Fibroblast of skin of right biceps (primary cell): ENCODE results near the gene GDF7.

Experiments
- DNase-seq: peaks from one replicate; pipeline ENCODE4 v3.0.0-alpha.2; 2013

GDF7 gene

DNA sequence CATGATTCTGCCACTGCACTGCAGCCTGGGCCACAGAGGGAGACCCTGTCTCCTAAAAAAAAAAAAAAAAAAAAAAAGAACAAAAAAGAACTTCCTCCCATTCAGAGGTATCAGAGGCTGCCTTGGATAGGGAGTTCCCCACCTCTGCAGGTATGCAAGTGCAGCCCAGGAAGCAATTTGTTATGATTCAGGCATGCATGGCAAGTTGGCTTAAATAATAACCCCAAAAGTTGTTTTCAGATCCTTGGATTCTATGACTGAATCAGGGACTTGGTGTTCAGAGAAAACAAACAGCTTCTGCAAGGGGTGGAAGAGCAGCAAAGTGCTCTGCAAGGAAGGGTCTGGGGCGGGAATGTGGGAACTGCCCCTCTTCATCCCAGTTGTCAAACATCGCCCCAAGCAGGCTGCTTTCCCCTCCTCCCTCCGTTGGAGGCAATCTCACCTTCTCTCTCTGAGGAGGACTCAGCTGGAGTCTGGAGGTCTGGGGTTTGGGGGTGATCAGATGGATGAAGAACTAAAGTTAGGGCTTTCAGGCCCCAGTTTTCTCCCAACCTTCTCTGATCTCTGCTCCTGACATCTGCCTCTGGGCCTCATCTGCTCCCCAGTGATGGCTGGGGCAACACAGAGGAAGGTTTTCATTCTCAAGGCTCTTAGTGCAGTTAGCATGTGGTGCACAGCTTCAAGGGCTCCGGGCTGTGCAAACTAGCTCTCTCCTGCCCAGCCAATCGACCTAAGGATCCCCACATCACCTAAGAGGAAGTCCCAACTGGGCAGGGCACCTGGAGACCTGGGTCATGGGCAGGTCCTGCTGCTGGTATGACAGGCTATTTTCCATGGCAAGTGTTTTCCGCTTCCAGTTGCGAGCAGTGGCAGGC, 3.5 kb upstream of the GDF7 start:
- no peak for DNase-seq

- no peak for DNase-seq
These were observed 2.9 kb upstream of the GDF7 start for GRCh38 chr2:20664071-20664390.

DNA sequence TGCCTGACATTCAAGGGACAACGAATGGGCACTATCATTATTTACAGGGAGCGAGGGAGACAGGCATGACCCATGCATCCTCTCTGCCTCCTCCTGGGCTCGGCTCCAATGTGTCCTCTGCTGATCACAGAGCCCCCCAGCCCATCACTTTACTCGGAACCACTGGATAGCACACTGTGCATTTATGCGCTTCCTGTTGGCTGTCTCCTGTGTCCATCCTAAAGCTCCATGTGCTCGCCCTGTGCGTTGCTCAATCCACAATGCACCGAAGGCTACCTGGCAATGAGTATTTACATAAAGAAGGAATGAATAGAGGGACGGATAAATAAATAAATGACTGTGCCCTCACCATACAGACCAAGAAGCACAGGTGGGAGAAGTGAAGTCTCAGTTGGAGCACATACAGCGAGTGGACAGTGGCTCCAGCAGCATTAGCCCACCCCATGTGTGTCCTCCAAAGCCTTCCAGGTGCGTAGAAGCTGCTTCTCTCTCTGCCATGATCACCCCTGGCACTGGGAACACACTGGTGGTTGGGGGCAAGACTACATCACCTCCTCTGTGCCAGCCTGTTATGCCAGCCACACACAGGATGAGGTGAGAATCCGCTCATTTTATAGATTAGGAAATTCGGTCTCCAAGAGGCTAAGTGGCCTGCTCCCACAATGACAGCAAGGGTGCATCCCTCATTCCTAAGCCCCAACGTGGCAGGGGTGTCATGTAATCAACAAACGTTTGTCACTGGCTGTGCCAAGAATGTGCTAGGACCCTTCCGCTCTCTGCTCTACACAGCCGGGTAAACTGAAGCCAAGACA, 2.3 kb upstream of the GDF7 start:
- DNase-seq, result no peak

- no peak for DNase-seq
These were observed 1.5 kb upstream of the GDF7 start for GRCh38 chr2:20665243-20666004.

DNA sequence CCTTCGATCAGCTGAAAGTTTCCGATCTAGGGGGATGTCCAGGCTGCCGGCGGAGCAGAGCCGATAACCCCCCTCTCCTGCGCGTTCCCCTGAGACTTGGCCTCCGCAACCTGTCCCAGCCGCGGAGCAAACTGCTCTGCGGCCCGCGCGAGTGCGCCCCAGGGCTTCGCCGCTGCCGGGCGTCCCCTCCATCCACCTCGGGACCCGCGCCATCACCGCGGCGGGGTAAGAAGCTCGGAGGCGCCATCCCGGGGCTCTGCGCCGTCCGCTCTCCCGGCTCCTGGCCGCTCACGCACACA, 990 bp upstream of the GDF7 start:
- DNase-seq, result no peak

DNA sequence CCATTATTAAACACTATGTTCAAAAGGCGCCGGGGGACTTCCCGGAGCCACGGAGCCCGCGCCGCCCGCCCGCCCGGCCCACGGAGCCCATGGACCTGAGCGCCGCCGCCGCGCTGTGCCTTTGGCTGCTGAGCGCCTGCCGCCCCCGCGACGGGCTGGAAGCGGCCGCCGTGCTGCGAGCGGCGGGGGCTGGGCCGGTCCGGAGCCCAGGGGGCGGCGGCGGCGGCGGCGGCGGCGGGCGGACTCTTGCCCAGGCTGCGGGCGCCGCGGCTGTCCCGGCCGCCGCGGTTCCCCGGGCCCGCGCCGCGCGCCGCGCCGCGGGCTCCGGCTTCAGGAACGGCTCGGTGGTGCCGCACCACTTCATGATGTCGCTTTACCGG, 197 bp downstream of the GDF7 start:
- DNase-seq, result no peak

DNA sequence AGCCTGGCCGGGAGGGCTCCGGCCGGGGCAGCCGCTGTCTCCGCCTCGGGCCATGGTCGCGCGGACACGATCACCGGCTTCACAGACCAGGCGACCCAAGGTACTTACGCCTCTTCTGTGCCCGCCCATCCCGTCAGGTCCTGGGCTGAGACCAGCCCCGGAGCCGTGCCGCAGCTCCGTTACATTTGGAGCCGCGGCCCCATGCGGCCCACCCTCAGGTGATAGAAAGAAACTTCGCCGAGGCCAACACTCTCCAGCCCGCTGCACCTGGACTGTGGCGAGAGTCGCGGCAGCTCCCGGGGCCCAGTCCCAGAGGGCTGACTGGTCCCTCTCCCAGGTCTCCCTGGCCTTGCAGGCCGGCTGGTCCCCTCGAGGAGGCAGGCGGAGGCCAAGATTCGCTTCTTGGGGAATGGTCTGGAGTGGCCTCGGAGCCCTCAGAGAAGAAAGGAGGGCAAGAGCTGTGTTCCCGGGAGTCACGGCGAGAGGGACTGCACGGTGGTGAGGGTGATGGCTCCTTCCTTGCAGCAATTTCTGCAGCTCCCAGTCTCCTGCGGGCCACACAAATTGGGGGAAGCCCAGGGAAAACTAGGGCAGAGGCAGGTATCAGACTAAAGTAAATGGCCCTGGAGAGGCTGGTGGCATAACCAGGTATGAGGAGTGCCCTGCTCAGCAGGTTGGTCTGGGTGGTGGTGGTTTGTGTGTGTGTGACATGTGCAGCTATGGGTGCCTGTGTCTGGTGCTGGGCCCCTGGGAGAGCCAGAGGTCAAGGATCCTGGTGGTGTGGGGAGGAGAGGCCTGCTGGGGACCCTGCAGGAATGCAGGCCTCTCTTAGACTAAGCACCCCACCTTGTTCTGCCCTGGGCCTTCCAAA, 822 bp downstream of the GDF7 start:
- DNase-seq, result no peak

DNA sequence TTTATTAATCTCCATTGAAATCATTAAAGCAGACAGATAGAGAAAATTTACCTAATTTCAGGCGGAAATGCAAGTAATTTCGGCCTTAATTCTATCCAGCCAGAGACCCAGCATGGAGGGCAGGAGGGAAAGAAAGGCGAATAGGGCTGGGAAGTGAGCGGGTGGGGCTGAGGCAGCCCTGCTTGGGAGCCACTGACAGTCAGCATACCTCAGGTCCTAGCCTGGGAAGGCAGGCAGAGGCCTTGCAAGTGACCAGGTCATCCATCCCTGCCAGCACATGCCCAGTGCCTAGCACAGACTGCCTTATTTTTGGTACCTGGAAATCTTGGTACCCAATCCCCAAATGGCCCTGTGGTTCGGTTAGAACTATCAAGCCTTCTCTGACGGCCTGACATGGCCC, 1.5 kb downstream of the GDF7 start:
- DNase-seq, result no peak

GRCh38 chr2:20668871-20669475, 2.0 kb downstream of the GDF7 start:
- no peak for DNase-seq

GRCh38 chr2:20669562-20670314, 2.8 kb downstream of the GDF7 start:
- DNase-seq, result no peak

- DNase-seq, result no peak
These were observed 3.5 kb downstream of the GDF7 start for GRCh38 chr2:20670315-20671035.

DNA sequence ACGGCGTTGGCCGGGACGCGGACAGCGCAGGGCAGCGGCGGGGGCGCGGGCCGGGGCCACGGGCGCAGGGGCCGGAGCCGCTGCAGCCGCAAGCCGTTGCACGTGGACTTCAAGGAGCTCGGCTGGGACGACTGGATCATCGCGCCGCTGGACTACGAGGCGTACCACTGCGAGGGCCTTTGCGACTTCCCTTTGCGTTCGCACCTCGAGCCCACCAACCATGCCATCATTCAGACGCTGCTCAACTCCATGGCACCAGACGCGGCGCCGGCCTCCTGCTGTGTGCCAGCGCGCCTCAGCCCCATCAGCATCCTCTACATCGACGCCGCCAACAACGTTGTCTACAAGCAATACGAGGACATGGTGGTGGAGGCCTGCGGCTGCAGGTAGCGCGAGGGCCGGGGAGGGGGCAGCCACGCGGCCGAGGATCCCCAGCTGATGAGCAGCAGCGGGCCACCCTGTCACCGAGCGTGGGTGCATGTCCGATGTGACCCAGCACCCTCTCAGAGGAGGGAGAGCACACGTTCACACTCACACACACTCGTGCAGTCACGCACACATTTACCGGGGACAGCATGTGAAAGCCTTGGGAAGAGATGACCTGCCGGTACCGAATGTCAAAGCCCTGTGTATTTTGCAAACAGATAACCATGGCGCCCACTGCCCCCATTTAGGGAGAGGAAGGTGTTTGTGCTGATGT, 4.2 kb downstream of the GDF7 start:
- DNase-seq, result no peak

- DNase-seq, result no peak
These were observed 4.8 kb downstream of the GDF7 start for GRCh38 chr2:20671736-20672080.

- DNase-seq, result no peak
These were observed 5.4 kb downstream of the GDF7 start for GRCh38 chr2:20672201-20672951.

GRCh38 chr2:20673686-20674308, 6.9 kb downstream of the GDF7 start:
- DNase-seq, result no peak

DNA sequence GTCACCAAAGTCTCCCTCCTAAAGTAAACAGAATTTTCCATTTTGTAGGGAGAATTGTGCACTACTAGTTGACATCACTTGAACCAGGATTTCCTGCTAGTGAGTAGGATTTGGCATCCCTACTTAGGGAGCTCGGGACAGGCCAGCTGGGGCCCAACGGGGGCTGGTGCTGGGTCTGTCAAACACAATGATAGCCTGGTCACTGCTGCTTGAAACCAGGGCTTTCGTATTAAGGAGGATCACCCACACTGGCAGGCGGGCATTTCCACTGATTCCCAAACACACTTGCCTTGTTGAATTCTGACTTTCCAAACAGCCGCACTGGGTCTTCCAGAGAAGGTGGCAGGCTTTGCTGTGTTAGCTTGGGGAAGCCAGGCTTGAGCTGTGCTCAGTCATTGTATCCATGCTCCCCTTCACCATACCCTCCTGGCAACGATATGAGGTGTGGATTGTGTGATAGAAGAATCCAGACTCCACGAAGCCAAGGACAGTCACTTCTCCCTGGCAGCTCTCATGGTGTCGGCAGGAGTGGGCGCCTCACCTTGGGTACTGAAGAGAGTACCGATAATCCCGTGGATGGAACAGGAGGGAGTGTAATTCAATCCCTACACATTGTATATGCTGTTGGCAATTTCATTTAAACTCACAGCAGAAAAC, 7.5 kb downstream of the GDF7 start:
- DNase-seq, result no peak

GRCh38 chr2:20674974-20675679, 8.2 kb downstream of the GDF7 start:
- peak; percentile 79 for DNase-seq
